H9 (cell line): ENCODE results near the gene AKT1. TPM values are rescaled to one million over a fixed set of nuclear protein-coding genes. Genes with fewer than 3 reads are reported as not detected.

ENCODE experiments used
- DNase-seq: peaks from one replicate; pipeline ENCODE4 v3.0.0-alpha.2; 2017
- H2AFZ ChIP-seq: one replicate; pipeline ENCODE4 v1.6.1; 2013; ENCODE audit warnings: mild to moderate bottlenecking, low read length, control low read depth, moderate library complexity
- H2AK5ac ChIP-seq: 2 replicates; pipeline ENCODE4 v1.6.1; 2013; ENCODE audit warnings: low read length, control low read depth, mixed read lengths; ENCODE audit not compliant: insufficient read length
- H2BK120ac ChIP-seq: one replicate; pipeline ENCODE4 v1.6.1; 2013; ENCODE audit warnings: low read depth, mild to moderate bottlenecking, low read length, control low read depth, inconsistent platforms; ENCODE audit not compliant: poor library complexity, severe bottlenecking
- H2BK12ac ChIP-seq: 2 replicates; pipeline ENCODE4 v1.6.1; 2013; ENCODE audit warnings: low read length, control low read depth, mixed read lengths, low read depth; ENCODE audit not compliant: insufficient read length
- H2BK15ac ChIP-seq: 2 replicates; pipeline ENCODE4 v1.6.1; 2013; ENCODE audit warnings: low read depth, low read length, control low read depth
- H2BK20ac ChIP-seq: one replicate; pipeline ENCODE4 v1.6.1; 2013; ENCODE audit warnings: low read depth, mild to moderate bottlenecking, low read length, control low read depth, inconsistent platforms; ENCODE audit not compliant: poor library complexity, severe bottlenecking
- H2BK5ac ChIP-seq: 2 replicates; pipeline ENCODE4 v1.6.1; 2013; ENCODE audit warnings: low read length, control low read depth, mixed read lengths; ENCODE audit not compliant: insufficient read length
- H3K14ac ChIP-seq: 2 replicates; pipeline ENCODE4 v1.6.1; 2013; ENCODE audit warnings: low read length, control low read depth; ENCODE audit not compliant: insufficient read depth
- H3K18ac ChIP-seq: 2 replicates; pipeline ENCODE4 v1.6.1; 2013; ENCODE audit warnings: low read depth, mild to moderate bottlenecking, mixed read lengths, low read length, control low read depth; ENCODE audit not compliant: insufficient read length
- H3K23ac ChIP-seq: 2 replicates; pipeline ENCODE4 v1.6.1; 2013; ENCODE audit warnings: low read length, control low read depth, mixed read lengths, low read depth; ENCODE audit not compliant: insufficient read length
- H3K23me2 ChIP-seq: 2 replicates; pipeline ENCODE4 v1.6.1; 2013; ENCODE audit warnings: low read depth, mild to moderate bottlenecking, mixed read lengths, low read length, control low read depth; ENCODE audit not compliant: insufficient read length, poor library complexity, severe bottlenecking
- H3K27ac ChIP-seq: 2 replicates; pipeline ENCODE4 v1.5.1; 2013; ENCODE audit warnings: low read length, control low read depth, mixed read lengths, low read depth; ENCODE audit not compliant: insufficient read length
- H3K27me3 ChIP-seq: 2 replicates; pipeline ENCODE4 v1.6.1; 2013; ENCODE audit warnings: low read length, control low read depth, inconsistent platforms; ENCODE audit not compliant: insufficient read depth
- H3K4ac ChIP-seq: 2 replicates; pipeline ENCODE4 v1.6.1; 2013; ENCODE audit warnings: low read depth, mild to moderate bottlenecking, control low read depth, inconsistent platforms, low read length, moderate library complexity
- H3K4me1 ChIP-seq: 2 replicates; pipeline ENCODE4 v1.6.1; 2013; ENCODE audit warnings: low read length, control low read depth, inconsistent platforms; ENCODE audit not compliant: insufficient read depth
- H3K4me2 ChIP-seq: 2 replicates; pipeline ENCODE4 v1.6.1; 2013; ENCODE audit warnings: low read length, control low read depth, mixed read lengths; ENCODE audit not compliant: insufficient read length, insufficient read depth
- H3K56ac ChIP-seq: 2 replicates; pipeline ENCODE4 v1.6.1; 2013; ENCODE audit warnings: low read depth, mild to moderate bottlenecking, mixed read lengths, low read length, control low read depth; ENCODE audit not compliant: insufficient read length
- H3K79me1 ChIP-seq: 2 replicates; pipeline ENCODE4 v1.6.1; 2013; ENCODE audit warnings: low read depth, mild to moderate bottlenecking, moderate library complexity, low read length, control low read depth, inconsistent platforms; ENCODE audit not compliant: insufficient read depth, poor library complexity, severe bottlenecking
- H3K79me2 ChIP-seq: 2 replicates; pipeline ENCODE4 v1.6.1; 2013; ENCODE audit warnings: low read length, control low read depth, inconsistent platforms; ENCODE audit not compliant: insufficient read depth
- H3K9ac ChIP-seq: 2 replicates; pipeline ENCODE4 v1.6.1; 2013; ENCODE audit warnings: low read length, control low read depth, mixed read lengths; ENCODE audit not compliant: insufficient read length; ENCODE audit errors: extremely low read depth
- H3K9me3 ChIP-seq: one replicate; pipeline ENCODE4 v1.6.1; 2013; ENCODE audit warnings: low read depth, low read length, inconsistent platforms; ENCODE audit not compliant: control insufficient read depth
- H3T11ph ChIP-seq: one replicate; pipeline ENCODE4 v1.6.1; 2013; ENCODE audit warnings: mild to moderate bottlenecking, low read length, control low read depth, inconsistent platforms
- H4K20me1 ChIP-seq: one replicate; pipeline ENCODE4 v1.6.1; 2013; ENCODE audit not compliant: control insufficient read depth, insufficient read length, insufficient read depth
- H4K5ac ChIP-seq: 2 replicates; pipeline ENCODE4 v1.6.1; 2013; ENCODE audit warnings: low read depth, mild to moderate bottlenecking, mixed read lengths, low read length, control low read depth; ENCODE audit not compliant: insufficient read length
- H4K8ac ChIP-seq: replicated peaks from 2 replicates; pipeline ENCODE4 v1.6.1; 2013; ENCODE audit warnings: low read length, control low read depth, mixed read lengths, low read depth; ENCODE audit not compliant: insufficient read length
- H4K91ac ChIP-seq: 2 replicates; pipeline ENCODE4 v1.6.1; 2013; ENCODE audit warnings: low read depth, mild to moderate bottlenecking, moderate library complexity, mixed read lengths, low read length, control low read depth; ENCODE audit not compliant: insufficient read length
- H3K27ac Mint-ChIP-seq, 3 experiments: 2 replicates in 2 of 3; 3 replicates in 1 of 3; pipeline ENCODE4 v1.8.0; 2020 to 2021; ENCODE audit warnings: mixed read lengths in 3 of 3, mild to moderate bottlenecking in 1 of 3, moderate library complexity in 1 of 3
- H3K27me3 Mint-ChIP-seq: 2 replicates; pipeline ENCODE4 v1.8.0; 2021; ENCODE audit warnings: low read depth, mild to moderate bottlenecking, moderate library complexity, mixed read lengths
- H3K36me3 Mint-ChIP-seq, 3 experiments: 2 replicates in 2 of 3; 3 replicates in 1 of 3; pipeline ENCODE4 v1.8.0; 2020 to 2021; ENCODE audit warnings: low read depth in 3 of 3, mixed read lengths in 3 of 3; ENCODE audit not compliant: insufficient read depth in 1 of 3
- H3K4me1 Mint-ChIP-seq, 2 experiments: 2 replicates each; pipeline ENCODE4 v1.8.0; 2020; ENCODE audit warnings: mixed read lengths in 2 of 2
- H3K4me3 Mint-ChIP-seq, 2 experiments: 2 replicates in 1 of 2; 3 replicates in 1 of 2; pipeline ENCODE4 v1.8.0; 2020 to 2021; ENCODE audit warnings: mild to moderate bottlenecking in 2 of 2, mixed read lengths in 2 of 2, moderate library complexity in 1 of 2
- H3K9me3 Mint-ChIP-seq, 2 experiments: 2 replicates in 1 of 2; 3 replicates in 1 of 2; pipeline ENCODE4 v1.8.0; 2020; ENCODE audit warnings: mild to moderate bottlenecking in 2 of 2, mixed read lengths in 2 of 2, moderate library complexity in 1 of 2
- CTCF ChIP-seq: fragments of 200-600 bp; sonication (generic); conservative IDR thresholded peaks from 3 replicates; pipeline ENCODE4 v1.8.0; 2021; ENCODE audit warnings: antibody characterized with exemption, mild to moderate bottlenecking
- WGBS: extraction: QIAGEN DNeasy Blood & Tissue Kit; methylation state at CpG from one replicate; pipeline ENCODE4 v1.1.7; 2013; ENCODE audit warnings: missing lambda C conversion rate, low lambda C conversion rate, mixed read lengths; ENCODE audit not compliant: insufficient read length; ENCODE audit errors: extremely low coverage; 5-methylcytosine and 5-hydroxymethylcytosine counted together
- total RNA-seq: library from RNA; stranded (reverse); gene quantifications from 2 replicates; pipeline ENCODE4 v1.2.1, GENCODE V29; 2021

AKT1 gene
- total RNA-seq, 1 experiment from 2014 or later: 101 TPM

GRCh38 chr14:104788161-104788818 is 7.3 kb downstream of the AKT1 start:
- Histone ChIP-seq H3K9me3 (no peaks in the 10 kb centered on the region), H3K9ac (no peak overlapping the region), H4K5ac (no peak overlapping the region), H2BK120ac (no peak overlapping the region), H3K27ac (no peak overlapping the region), H3T11ph (no peak overlapping the region), H3K14ac (no peak overlapping the region; the same call in 1 of the 2 replicates), H4K91ac (no peak overlapping the region), H3K4ac (no peak overlapping the region), H2BK20ac (no peak overlapping the region), H2BK5ac (no peak overlapping the region), H2AFZ (no peak overlapping the region), H3K23me2 (no peaks in the 10 kb centered on the region), H2AK5ac (no peak overlapping the region), H3K27me3 (no peaks in the 10 kb centered on the region), H3K4me2 (no peak overlapping the region), H3K4me1 (no peaks in the 10 kb centered on the region), H3K56ac (no peak overlapping the region), H4K8ac (no peak overlapping the region), H2BK12ac (no peak overlapping the region), H3K79me2 (no peaks in the 10 kb centered on the region; the same call in 1 of the 2 replicates), H3K23ac (no peak overlapping the region), H3K79me1 (peaks cover 3% of the 10 kb centered on the region), H3K18ac (no peak overlapping the region), H2BK15ac (no peak overlapping the region), H4K20me1 (no peaks in the 10 kb centered on the region)
- H3K4me3 Mint-ChIP-seq: no peak overlapping the region
- H3K27me3 Mint-ChIP-seq: no peaks in the 10 kb centered on the region
- peaks cover 4 to 19% (median 16%) of the 10 kb centered on the region in 3 experiments; a peak in 6 of 7 replicates for H3K36me3 Mint-ChIP-seq
- H3K9me3 Mint-ChIP-seq: no peaks in the 10 kb centered on the region
- H3K27ac Mint-ChIP-seq: no peak overlapping the region
- no peak for TF ChIP-seq CTCF
- peaks cover under 1 to 8% of the 10 kb centered on the region in 2 experiments for H3K4me1 Mint-ChIP-seq
- WGBS: no CpG with 5 or more reads among the region's 14 CpGs
- DNase-seq: no peak
